GM12801 (cell line): Measurements from ENCODE around the gene ZIM2.

Experiments
- TF ChIP-seq, protein P1 (sequence below): IDR thresholded peaks from one replicate; pipeline ENCODE4 v1.5.1; 2011; ENCODE audit warnings: control low read depth; ENCODE audit not compliant: insufficient read length; ENCODE audit errors: extremely low read depth

The ZIM2 gene

DNA sequence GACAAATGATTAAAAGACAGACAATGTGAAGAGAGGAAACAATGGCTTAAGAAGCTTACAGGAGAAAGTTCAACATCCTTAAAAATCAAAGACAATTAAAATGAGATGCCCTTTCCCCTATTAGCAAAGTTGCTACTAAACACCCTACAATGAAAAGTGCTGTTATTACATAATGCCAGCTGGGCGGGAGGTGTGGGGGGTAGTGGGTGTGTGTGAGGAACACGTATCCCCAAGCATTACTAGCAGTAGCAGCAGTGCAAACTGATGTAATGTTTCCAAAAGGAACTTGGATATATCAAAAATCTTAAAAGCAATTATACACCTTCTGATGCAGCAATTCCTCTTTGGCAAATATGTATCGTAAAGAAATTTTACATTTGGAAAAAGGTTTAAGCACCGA lies 70.9 kb downstream of the ZIM2 start:
- TF ChIP-seq, protein P1, sequence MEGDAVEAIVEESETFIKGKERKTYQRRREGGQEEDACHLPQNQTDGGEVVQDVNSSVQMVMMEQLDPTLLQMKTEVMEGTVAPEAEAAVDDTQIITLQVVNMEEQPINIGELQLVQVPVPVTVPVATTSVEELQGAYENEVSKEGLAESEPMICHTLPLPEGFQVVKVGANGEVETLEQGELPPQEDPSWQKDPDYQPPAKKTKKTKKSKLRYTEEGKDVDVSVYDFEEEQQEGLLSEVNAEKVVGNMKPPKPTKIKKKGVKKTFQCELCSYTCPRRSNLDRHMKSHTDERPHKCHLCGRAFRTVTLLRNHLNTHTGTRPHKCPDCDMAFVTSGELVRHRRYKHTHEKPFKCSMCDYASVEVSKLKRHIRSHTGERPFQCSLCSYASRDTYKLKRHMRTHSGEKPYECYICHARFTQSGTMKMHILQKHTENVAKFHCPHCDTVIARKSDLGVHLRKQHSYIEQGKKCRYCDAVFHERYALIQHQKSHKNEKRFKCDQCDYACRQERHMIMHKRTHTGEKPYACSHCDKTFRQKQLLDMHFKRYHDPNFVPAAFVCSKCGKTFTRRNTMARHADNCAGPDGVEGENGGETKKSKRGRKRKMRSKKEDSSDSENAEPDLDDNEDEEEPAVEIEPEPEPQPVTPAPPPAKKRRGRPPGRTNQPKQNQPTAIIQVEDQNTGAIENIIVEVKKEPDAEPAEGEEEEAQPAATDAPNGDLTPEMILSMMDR: no peak

DNA sequence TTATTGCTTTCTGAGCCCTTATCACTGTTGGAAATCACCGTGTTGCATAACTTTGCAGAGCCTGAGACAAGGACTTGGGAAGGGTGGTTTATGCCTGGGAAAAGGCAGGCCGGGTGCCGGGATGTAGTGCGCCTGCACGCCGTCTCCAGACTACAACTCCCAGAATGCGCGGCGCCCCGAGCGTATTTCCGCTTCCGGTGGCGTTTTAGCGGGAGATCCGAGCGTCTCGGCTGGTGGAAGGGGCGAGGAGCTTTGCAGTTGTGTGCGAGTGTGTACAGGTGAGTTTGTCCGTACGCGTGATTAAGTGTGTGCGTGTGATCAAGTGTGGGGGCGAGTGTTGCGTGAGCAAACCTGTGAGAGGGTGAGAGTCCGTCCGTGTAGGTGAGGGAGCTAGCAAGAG lies 75.4 kb downstream of the ZIM2 start:
- TF ChIP-seq, protein P1: no peak

DNA sequence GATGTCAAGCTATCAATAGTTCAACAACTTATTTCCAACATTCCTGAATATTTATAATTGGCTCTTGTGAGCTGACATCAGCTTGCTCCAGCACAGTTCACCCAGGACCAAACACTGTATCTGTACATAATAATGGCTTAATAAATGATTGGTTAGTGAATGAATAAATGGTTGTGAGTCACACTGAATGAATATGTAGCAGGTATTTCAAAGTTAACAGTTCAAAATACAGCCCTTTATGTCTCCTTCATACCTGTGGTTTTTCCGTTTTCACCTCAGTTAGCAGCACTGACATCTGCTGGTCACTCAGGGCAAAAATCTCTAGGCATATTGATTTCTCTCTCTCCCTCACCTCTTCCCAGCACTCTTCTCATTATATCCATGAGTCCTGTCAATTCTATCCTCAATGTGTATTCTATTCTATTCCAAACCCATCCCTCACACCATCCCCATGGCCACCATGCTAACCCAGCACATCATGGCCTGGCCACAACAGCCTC lies 76.3 kb downstream of the ZIM2 start:
- TF ChIP-seq, protein P1: no peak

DNA sequence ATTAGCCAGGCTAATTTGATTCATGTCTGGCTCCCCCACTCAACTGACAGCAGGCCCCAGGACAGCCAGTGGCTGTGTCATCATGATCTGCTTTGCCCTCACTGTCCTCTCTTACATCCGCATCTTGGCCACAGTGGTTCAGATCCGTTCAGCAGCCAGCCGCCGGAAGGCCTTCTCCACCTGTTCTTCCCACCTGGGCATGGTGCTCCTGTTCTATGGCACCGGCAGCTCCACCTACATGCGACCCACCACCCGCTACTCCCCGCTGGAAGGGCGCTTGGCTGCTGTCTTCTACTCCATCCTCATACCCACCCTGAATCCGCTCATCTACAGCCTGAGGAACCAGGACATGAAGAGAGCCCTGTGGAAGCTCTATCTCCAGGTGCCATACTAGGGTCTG lies 79.7 kb downstream of the ZIM2 start:
- TF ChIP-seq, protein P1: no peak

- TF ChIP-seq, protein P1: no peak
These were observed 81.0 kb downstream of the ZIM2 start for GRCh38 chr19:56759531-56759930.

DNA sequence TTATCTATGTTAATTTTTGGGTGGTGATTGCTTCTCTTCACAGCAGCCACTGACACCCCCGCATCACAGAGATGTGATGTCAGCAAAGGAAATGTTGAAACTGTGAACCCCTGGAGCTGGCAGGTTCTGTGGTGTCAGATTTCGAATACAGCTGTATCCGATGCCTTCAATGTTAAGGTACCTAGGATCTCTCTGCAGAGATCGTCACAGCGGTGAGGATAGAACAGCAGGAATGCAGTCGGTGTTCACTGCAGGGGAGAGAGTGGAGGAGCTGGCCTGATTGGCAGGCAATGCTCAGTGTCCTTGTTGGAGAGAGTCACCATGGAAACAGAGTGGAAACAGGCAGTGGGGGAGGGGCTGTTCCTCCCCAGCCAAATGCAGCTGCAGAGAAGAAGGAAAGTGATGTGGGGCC lies 89.4 kb downstream of the ZIM2 start:
- TF ChIP-seq, protein P1: no peak

- TF ChIP-seq, protein P1: no peak
These were observed 89.9 kb downstream of the ZIM2 start for GRCh38 chr19:56750658-56751057.

DNA sequence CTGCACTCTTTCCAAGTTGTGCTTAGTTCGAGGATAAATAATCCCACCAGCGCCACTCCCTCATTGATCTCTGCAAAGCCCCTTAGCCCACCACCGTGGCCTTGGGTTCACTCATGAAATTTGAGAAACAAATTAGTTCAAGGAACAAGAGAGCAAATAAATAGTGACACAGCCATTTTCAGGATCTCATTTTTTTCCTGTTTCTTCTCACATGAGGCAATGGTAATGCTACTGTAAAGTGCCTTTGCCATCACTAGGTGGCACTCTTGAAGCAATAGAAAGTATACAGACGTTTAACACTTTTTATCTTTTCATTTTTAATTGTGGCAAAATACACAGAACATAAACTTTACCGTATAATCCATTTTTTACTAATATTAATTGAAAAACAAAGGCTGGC lies 92.1 kb downstream of the ZIM2 start:
- TF ChIP-seq, protein P1: no peak
